ENCODE data around the gene SLC12A2.

Gene SLC12A2

DNA sequence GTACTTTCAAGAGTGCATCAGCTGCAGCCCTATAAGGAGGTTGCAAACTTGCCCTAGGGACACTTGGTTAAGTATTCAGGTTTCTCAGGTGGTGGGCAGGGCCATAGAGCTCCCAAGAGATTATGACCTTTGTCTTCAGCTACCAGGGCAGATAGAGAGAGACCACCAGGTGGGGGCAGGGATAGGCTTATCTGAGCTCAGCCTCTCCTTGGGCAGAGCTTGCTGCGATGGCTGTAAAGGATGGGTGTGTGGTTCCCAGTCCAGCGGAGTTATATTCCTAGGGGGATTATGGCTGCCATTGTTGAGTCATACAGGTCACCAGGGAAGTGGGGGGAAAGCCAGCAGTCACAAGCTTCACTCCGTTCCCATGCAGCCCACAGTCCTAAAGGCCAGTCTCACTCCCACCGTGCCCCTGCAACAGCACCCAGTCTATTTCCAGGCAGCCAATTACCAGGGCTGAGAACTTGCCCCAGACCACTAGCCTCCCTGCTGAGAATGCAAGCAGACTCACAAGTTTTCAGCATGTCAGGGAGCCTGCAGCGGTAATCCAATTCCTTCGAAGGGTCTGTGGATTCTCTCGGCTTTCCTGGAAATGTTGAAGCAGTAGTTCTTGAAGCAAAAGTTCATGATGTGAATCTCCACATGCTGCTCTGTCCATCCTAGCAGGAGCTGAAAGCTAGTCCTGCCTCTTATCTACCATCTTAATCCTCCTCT, 151.5 kb downstream of the SLC12A2 start:
- no peak for DNase-seq

DNA sequence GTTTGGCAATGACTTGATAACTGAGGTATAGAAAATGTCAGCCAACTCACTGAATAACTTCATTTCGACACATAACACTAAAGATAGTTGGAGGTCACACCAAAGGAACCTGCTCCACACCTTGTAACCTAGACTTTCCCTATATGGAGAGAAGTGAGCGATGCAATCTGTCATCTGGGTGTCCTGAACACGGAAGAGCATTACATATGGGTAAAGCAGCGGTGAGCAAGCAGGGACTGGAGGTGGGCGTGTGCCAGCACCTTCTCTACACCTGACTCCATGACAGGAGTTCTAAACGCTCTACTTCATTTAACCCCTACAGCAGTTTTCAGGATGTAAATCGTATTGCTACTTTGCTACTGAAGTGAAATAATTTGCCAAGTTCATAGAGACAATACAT, 152.8 kb downstream of the SLC12A2 start:
- no peak for DNase-seq

DNA sequence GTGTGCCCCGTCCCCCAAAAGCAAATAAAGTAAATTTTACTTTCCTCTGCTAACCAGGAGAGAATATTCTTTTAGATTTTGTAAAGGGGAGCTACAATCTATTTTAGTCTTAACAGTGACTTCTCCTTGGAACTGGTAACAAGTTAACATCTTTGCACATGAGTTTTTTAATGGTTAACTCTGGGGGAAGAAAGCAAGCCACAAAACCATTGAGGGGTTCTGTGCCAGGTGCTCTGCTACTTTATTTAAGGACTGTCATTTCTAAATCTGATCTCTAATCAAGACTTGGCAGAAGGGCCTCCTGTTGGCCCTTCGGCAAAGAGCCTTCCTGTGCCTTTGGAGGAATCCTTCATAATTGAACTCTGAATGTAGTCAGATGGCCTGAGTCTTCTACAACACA, 153.4 kb downstream of the SLC12A2 start:
- DNase-seq, result no peak

DNA sequence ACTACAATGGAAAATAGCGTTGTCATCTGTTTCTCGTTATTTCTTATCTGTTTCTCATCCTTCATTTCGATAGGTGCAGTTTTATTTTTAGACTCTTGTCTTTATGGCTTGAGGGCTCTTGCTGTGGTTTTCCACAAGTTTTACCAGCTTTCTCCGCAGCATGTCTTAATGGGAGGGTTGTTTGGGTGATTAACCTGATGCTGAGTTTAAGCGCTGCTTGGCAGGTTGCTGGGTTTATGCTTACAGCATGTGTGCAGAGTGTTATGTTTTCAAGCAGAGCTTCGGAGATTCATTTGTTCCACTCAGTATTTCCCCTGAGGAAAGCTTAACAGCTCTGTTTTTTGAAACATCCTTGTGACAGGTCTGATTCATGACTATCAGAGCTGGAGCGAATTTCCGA, 154.0 kb downstream of the SLC12A2 start:
- DNase-seq, result no peak

Data from T1000 (cell line).